Measurements from ENCODE around the gene SLC2A13.

The SLC2A13 gene

GRCh38 chr12:40137252-40137651 is 31.4 kb upstream of the SLC2A13 start:
- no peak for TF ChIP-seq ZBTB7A (IDR thresholded peaks at IDR 0.05; ENCODE audit: low read depth)
- no peak for TF ChIP-seq TEAD4 (IDR thresholded peaks at IDR 0.05)
- no peak for TF ChIP-seq MAX (IDR thresholded peaks at IDR 0.05)
- no peak for TF ChIP-seq EP300 (IDR thresholded peaks at IDR 0.05; ENCODE audit: borderline replicate concordance)
- TF ChIP-seq RAD21 (IDR thresholded peaks at IDR 0.05; ENCODE audit: low read depth) = no peak
- no peak for TF ChIP-seq TAF1 (IDR thresholded peaks at IDR 0.05; ENCODE audit: low read depth)
- no peak for TF ChIP-seq EGR1 (IDR thresholded peaks at IDR 0.05)
- no peak for TF ChIP-seq FOXM1 (IDR thresholded peaks at IDR 0.05; ENCODE audit: borderline replicate concordance, low read depth)
- TF ChIP-seq CEBPB (IDR thresholded peaks at IDR 0.05) = no peak
- TF ChIP-seq USF1 (IDR thresholded peaks at IDR 0.05) = no peak
- no peak for TF ChIP-seq CREB1 (IDR thresholded peaks at IDR 0.05; ENCODE audit: low read depth)
- TF ChIP-seq REST (IDR thresholded peaks at IDR 0.05; ENCODE audit: low read depth) = no peak
- no peak for TF ChIP-seq TCF12 (IDR thresholded peaks at IDR 0.05; ENCODE audit: low read depth)

- TF ChIP-seq CREB1 (IDR thresholded peaks at IDR 0.05; ENCODE audit: low read depth) (no peak), TCF12 (IDR thresholded peaks at IDR 0.05; ENCODE audit: low read depth) (no peak), YY1 (IDR thresholded peaks at IDR 0.05; ENCODE audit: low read depth) (no peak), FOXM1 (IDR thresholded peaks at IDR 0.05; ENCODE audit: borderline replicate concordance, low read depth) (no peak), USF1 (IDR thresholded peaks at IDR 0.05) (no peak), NFIC (IDR thresholded peaks at IDR 0.05) (no peak), TEAD4 (IDR thresholded peaks at IDR 0.05) (no peak), MAX (IDR thresholded peaks at IDR 0.05) (no peak), REST (IDR thresholded peaks at IDR 0.05; ENCODE audit: low read depth) (no peak)
Measured at GRCh38 chr12:40127408-40127807, 21.5 kb upstream of the SLC2A13 start.

- TF ChIP-seq CREB1 (IDR thresholded peaks at IDR 0.05; ENCODE audit: low read depth) (no peak), NFIC (IDR thresholded peaks at IDR 0.05) (no peak), USF1 (IDR thresholded peaks at IDR 0.05) (no peak), RAD21 (IDR thresholded peaks at IDR 0.05; ENCODE audit: low read depth) (no peak), ZBTB7A (IDR thresholded peaks at IDR 0.05; ENCODE audit: low read depth) (no peak), REST (IDR thresholded peaks at IDR 0.05; ENCODE audit: low read depth) (no peak), TCF12 (IDR thresholded peaks at IDR 0.05; ENCODE audit: low read depth) (no peak), TAF1 (IDR thresholded peaks at IDR 0.05; ENCODE audit: low read depth) (no peak), CEBPB (IDR thresholded peaks at IDR 0.05) (no peak), FOXM1 (IDR thresholded peaks at IDR 0.05; ENCODE audit: borderline replicate concordance, low read depth) (no peak), TEAD4 (IDR thresholded peaks at IDR 0.05) (no peak), YY1 (IDR thresholded peaks at IDR 0.05; ENCODE audit: low read depth) (no peak), EP300 (IDR thresholded peaks at IDR 0.05; ENCODE audit: borderline replicate concordance) (no peak), EGR1 (IDR thresholded peaks at IDR 0.05) (no peak), MAX (IDR thresholded peaks at IDR 0.05) (no peak)
Measured at GRCh38 chr12:40123496-40123895, 17.6 kb upstream of the SLC2A13 start.

GRCh38 chr12:40122842-40123241 is 17.0 kb upstream of the SLC2A13 start:
- no peak for TF ChIP-seq EGR1 (IDR thresholded peaks at IDR 0.05)
- no peak for TF ChIP-seq EP300 (IDR thresholded peaks at IDR 0.05; ENCODE audit: borderline replicate concordance)
- TF ChIP-seq MAX (IDR thresholded peaks at IDR 0.05) = no peak
- TF ChIP-seq USF1 (IDR thresholded peaks at IDR 0.05) = no peak
- TF ChIP-seq TCF12 (IDR thresholded peaks at IDR 0.05; ENCODE audit: low read depth) = no peak
